ENCODE results near the gene ARL4D. TPM values are rescaled to one million over a fixed set of nuclear protein-coding genes. Genes with fewer than 3 reads are reported as not detected.

The ARL4D gene
- total RNA-seq, 2 donors from 2014 or later: 3.5 to 21.0 TPM

- DNase-seq (ENCODE audit: low spot score): no peak
- Histone ChIP-seq H3K4me3 (no peak overlapping the region), H3K4me1 (ENCODE audit: control insufficient read depth in 1 of 2, low read depth in 2 of 2) (no peaks in the 10 kb centered on the region), H3K9me3 (no peaks in the 10 kb centered on the region), H3K27ac (no peak overlapping the region), H3K27me3 (replicated peaks; ENCODE audit: insufficient read depth) (no peaks in the 10 kb centered on the region), H3K36me3 (no peaks in the 10 kb centered on the region)
- TF ChIP-seq CTCF (IDR thresholded peaks at IDR 0.05): no peak
- ATAC-seq (ENCODE audit: insufficient number of reproducible peaks, low FRiP score, low read depth): no peak
Measured at GRCh38 chr17:43378766-43379165, 20.0 kb upstream of the ARL4D start.

- DNase-seq (ENCODE audit: low spot score): no peak
- no peak for TF ChIP-seq CTCF (IDR thresholded peaks at IDR 0.05)
- Histone ChIP-seq H3K9me3 (no peaks in the 10 kb centered on the region), H3K4me1 (ENCODE audit: control insufficient read depth in 1 of 2, low read depth in 2 of 2) (no peaks in the 10 kb centered on the region), H3K27ac (no peak overlapping the region), H3K27me3 (replicated peaks; ENCODE audit: insufficient read depth) (no peaks in the 10 kb centered on the region), H3K36me3 (no peaks in the 10 kb centered on the region), H3K4me3 (no peak overlapping the region)
- ATAC-seq (ENCODE audit: insufficient number of reproducible peaks, low FRiP score, low read depth): no peak
Measured at GRCh38 chr17:43380307-43380706, 18.5 kb upstream of the ARL4D start.

- H3K9me3 ChIP-seq: no peaks in the 10 kb centered on the region
- H3K36me3 ChIP-seq: no peaks in the 10 kb centered on the region
- no peaks in the 10 kb centered on the region for H3K27me3 ChIP-seq (replicated peaks; ENCODE audit: insufficient read depth)
- H3K4me1 ChIP-seq (ENCODE audit: control insufficient read depth in 1 of 2, low read depth in 2 of 2): no peaks in the 10 kb centered on the region
- ATAC-seq (ENCODE audit: insufficient number of reproducible peaks, low FRiP score, low read depth) (no peak), DNase-seq (ENCODE audit: low spot score) (no peak)
- no peak for TF ChIP-seq CTCF (IDR thresholded peaks at IDR 0.05)
- no peak overlapping the region for H3K27ac ChIP-seq
- H3K4me3 ChIP-seq: no peak overlapping the region
Measured at GRCh38 chr17:43381204-43381603, 17.6 kb upstream of the ARL4D start.

- Histone ChIP-seq H3K4me3 (no peak overlapping the region), H3K36me3 (no peaks in the 10 kb centered on the region), H3K27ac (no peak overlapping the region), H3K27me3 (replicated peaks; ENCODE audit: insufficient read depth) (no peaks in the 10 kb centered on the region), H3K9me3 (no peaks in the 10 kb centered on the region), H3K4me1 (ENCODE audit: control insufficient read depth in 1 of 2, low read depth in 2 of 2) (no peaks in the 10 kb centered on the region)
- DNase-seq (ENCODE audit: low spot score): no peak
- no peak for TF ChIP-seq CTCF (IDR thresholded peaks at IDR 0.05)
- no peak for ATAC-seq (ENCODE audit: insufficient number of reproducible peaks, low FRiP score, low read depth)
Measured at GRCh38 chr17:43381621-43382020, 17.2 kb upstream of the ARL4D start.

GRCh38 chr17:43382776-43383175 is 16.0 kb upstream of the ARL4D start:
- Histone ChIP-seq H3K4me3 (no peak overlapping the region), H3K27me3 (replicated peaks; ENCODE audit: insufficient read depth) (no peaks in the 10 kb centered on the region), H3K27ac (no peak overlapping the region), H3K9me3 (no peaks in the 10 kb centered on the region), H3K4me1 (ENCODE audit: control insufficient read depth in 1 of 2, low read depth in 2 of 2) (peaks cover 0 to 6% of the 10 kb centered on the region in 2 donors), H3K36me3 (no peaks in the 10 kb centered on the region)
- TF ChIP-seq CTCF (IDR thresholded peaks at IDR 0.05): no peak
- DNase-seq (ENCODE audit: low spot score): no peak
- ATAC-seq (ENCODE audit: insufficient number of reproducible peaks, low FRiP score, low read depth): no peak
